ENCODE data around the gene PPFIA1. TPM values are rescaled to one million over a fixed set of nuclear protein-coding genes. Genes with fewer than 3 reads are reported as not detected.
"Not testable (repeated sequence)": the region's sequence is repeated elsewhere in the genome, so short reads cannot be mapped to it uniquely, and the experiment has no call there.

PPFIA1 gene
- total and polyA plus RNA-seq, 2 of the 13 experiments (the other 11 are each of a cell fraction or from before 2014, with no cell fraction given) = 29.9 to 45.2 TPM

- H3K9me3 ChIP-seq (ENCODE audit: low read length) = no peaks in the 10 kb centered on the region
- H4K20me1 ChIP-seq (ENCODE audit: insufficient read depth, low read length) = no peaks in the 10 kb centered on the region
- FAIRE-seq (no peak), DNase-seq (ENCODE audit: low spot score) (no peak), ATAC-seq (no peak)
- TF ChIP-seq ZFP36 (IDR thresholded peaks at IDR 0.05; ENCODE audit: borderline replicate concordance, low read depth, low read length, partially characterized antibody) (no peak), KLF6 (CRISPR knock-in tag; IDR thresholded peaks at IDR 0.05) (no peak), KLF16 (CRISPR knock-in tag; IDR thresholded peaks at IDR 0.05) (no peak), ZNF747 (CRISPR knock-in tag; IDR thresholded peaks at IDR 0.05; ENCODE audit: borderline replicate concordance) (no peak), ZNF275 (CRISPR knock-in tag; IDR thresholded peaks at IDR 0.05; ENCODE audit: borderline replicate concordance) (no peak), CEBPZ (IDR thresholded peaks at IDR 0.05; ENCODE audit: low read length) (no peak)
- H3K4me3 ChIP-seq (replicated peaks in 1 of 3; ENCODE audit: insufficient read depth in 1 of 3, low read depth in 2 of 3, low read length in 3 of 3) = no peak overlapping the region
- POLR2A ChIA-PET = no interaction called here
- H3K27ac ChIP-seq (ENCODE audit: extremely low read length, insufficient read depth, low read length) = no peak overlapping the region
- no peaks in the 10 kb centered on the region for H3K79me2 ChIP-seq (ENCODE audit: insufficient read depth, low read length)
- CTCF ChIA-PET (ENCODE audit: low intra/inter-chr PET ratio, low total read pairs) = no interaction called here
- no peak overlapping the region for H3K4me2 ChIP-seq (ENCODE audit: low read depth, low read length)
- in situ Hi-C loops (cut with HindIII; ENCODE audit: extremely low pct_ligation_motif_present, low pct_unique_long_range_greater_than_20kb) (no loop called here), intact Hi-C loops (cut with micrococcal nuclease; ENCODE audit: unreplicated experiment) (no loop called here)
- H3K9ac ChIP-seq (ENCODE audit: insufficient read depth, low read depth, low read length) = no peak overlapping the region
- 91% methylated on average over 6 of the region's 6 CpGs for WGBS (ENCODE audit: low lambda C conversion rate)
- H3K27me3 ChIP-seq (ENCODE audit: control insufficient read depth in 1 of 2, insufficient read depth in 2 of 2, low read length in 2 of 2) = no peaks in the 10 kb centered on the region
- BruUV-seq (replicated peaks) = no TSS peak
- peaks cover 4 to 43% of the 10 kb centered on the region in 2 experiments; a peak in 4 of 5 replicates for H3K36me3 ChIP-seq (replicated peaks in 1 of 2; ENCODE audit: control insufficient read depth in 1 of 2, insufficient read depth in 2 of 2, low read length in 2 of 2)
- H3K4me1 ChIP-seq (ENCODE audit: insufficient read depth, low read length) = peaks cover 5% of the 10 kb centered on the region; the same call in 1 of the 2 replicates
- H2AFZ ChIP-seq (ENCODE audit: low read length) = no peak overlapping the region
Observed at GRCh38 chr11:70292863-70293262, 22.4 kb downstream of the PPFIA1 start.

GRCh38 chr11:70295166-70295565, 24.7 kb downstream of the PPFIA1 start:
- H3K4me2 ChIP-seq (ENCODE audit: low read depth, low read length); H3K27ac ChIP-seq (ENCODE audit: extremely low read length, insufficient read depth, low read length); CTCF ChIA-PET (ENCODE audit: low intra/inter-chr PET ratio, low total read pairs); DNase-seq (ENCODE audit: low spot score); ATAC-seq; POLR2A ChIA-PET; H3K9me3 ChIP-seq (ENCODE audit: low read length); H3K4me3 ChIP-seq (replicated peaks in 1 of 3; ENCODE audit: insufficient read depth in 1 of 3, low read depth in 2 of 3, low read length in 3 of 3); BruUV-seq (replicated peaks); H3K4me1 ChIP-seq (ENCODE audit: insufficient read depth, low read length); H3K27me3 ChIP-seq (ENCODE audit: control insufficient read depth in 1 of 2, insufficient read depth in 2 of 2, low read length in 2 of 2); intact Hi-C loops (cut with micrococcal nuclease; ENCODE audit: unreplicated experiment); H4K20me1 ChIP-seq (ENCODE audit: insufficient read depth, low read length); H3K9ac ChIP-seq (ENCODE audit: insufficient read depth, low read depth, low read length); FAIRE-seq; H3K79me2 ChIP-seq (ENCODE audit: insufficient read depth, low read length); in situ Hi-C loops (cut with HindIII; ENCODE audit: extremely low pct_ligation_motif_present, low pct_unique_long_range_greater_than_20kb); H2AFZ ChIP-seq (ENCODE audit: low read length): not testable (repeated sequence)
- H3K36me3 ChIP-seq (replicated peaks in 1 of 2; ENCODE audit: control insufficient read depth in 1 of 2, insufficient read depth in 2 of 2, low read length in 2 of 2) = peaks cover 4 to 45% of the 10 kb centered on the region in 2 experiments; a peak in 4 of 5 replicates
- whole genome bisulfite sequencing (ENCODE audit: low lambda C conversion rate) = no CpG with 5 or more reads among the region's 29 CpGs

Data from HepG2 (cell line).